ENCODE results near the gene RINL.
"Not testable (repeated sequence)": the region's sequence is repeated elsewhere in the genome, so short reads cannot be mapped to it uniquely, and the experiment has no call there.

The RINL gene

DNA sequence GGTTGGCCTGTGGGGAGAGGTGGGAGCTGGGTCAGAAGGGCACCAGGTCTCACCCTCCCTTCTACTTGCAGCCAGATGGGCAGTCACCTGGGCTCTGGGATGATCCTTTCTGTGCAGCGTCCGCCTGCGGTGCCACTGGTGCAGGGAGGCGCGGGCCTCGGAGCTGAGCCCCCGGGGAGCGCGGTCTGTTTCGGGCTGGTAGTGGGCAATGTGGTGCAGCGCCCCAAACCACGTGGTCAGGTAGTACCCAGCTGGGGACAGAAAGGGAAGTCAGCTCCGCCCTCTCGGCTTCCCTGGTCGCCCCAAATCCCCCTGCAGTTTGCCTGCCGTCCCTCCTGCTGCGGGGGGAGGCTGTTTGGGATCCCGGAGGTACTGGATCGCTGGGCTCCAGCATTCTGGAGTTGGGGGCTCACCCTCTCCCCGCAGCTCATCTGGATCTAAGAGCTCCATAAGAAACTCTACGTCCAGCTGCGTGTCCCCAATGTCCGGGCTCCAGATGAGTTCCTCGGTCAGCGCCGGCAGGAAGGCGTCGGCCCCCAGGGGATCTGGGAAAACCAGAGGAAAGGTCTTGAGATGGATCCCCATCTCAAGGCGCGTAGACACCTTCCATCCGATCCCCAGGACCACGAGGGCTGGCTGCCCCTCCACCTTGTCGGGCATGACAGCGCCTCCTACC is 8.8 kb downstream of the RINL start:
- no peak for DNase-seq (ENCODE audit: extremely low read depth, low read depth)

DNA sequence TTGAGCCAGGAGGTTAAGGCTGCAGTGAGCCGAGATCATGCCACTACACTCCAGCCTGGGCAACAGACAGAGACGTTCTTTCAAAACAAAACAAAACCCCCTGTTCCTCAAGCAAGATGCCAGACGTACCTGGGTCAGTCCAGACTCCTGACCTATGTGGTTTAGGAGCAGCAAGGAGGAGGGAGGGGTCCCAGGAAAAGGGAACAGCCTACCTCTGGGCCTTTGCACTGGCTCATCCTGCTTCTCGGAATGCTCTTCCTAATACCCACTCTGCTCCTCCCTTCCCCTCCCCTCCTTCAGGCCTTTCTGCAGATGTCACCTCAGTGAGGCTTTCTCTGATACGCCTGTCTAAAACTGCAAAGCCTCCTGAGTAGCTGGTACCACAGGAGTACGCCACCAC is 9.5 kb downstream of the RINL start:
- TF ChIP-seq, protein P1, sequence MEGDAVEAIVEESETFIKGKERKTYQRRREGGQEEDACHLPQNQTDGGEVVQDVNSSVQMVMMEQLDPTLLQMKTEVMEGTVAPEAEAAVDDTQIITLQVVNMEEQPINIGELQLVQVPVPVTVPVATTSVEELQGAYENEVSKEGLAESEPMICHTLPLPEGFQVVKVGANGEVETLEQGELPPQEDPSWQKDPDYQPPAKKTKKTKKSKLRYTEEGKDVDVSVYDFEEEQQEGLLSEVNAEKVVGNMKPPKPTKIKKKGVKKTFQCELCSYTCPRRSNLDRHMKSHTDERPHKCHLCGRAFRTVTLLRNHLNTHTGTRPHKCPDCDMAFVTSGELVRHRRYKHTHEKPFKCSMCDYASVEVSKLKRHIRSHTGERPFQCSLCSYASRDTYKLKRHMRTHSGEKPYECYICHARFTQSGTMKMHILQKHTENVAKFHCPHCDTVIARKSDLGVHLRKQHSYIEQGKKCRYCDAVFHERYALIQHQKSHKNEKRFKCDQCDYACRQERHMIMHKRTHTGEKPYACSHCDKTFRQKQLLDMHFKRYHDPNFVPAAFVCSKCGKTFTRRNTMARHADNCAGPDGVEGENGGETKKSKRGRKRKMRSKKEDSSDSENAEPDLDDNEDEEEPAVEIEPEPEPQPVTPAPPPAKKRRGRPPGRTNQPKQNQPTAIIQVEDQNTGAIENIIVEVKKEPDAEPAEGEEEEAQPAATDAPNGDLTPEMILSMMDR (IDR thresholded peaks at IDR 0.05; ENCODE audit: low read depth, low read length), result no peak

More for the DNA sequence above, 8.8 kb downstream of the RINL start:
- TF ChIP-seq, protein P1 (IDR thresholded peaks at IDR 0.05; ENCODE audit: low read depth, low read length), result no peak

DNA sequence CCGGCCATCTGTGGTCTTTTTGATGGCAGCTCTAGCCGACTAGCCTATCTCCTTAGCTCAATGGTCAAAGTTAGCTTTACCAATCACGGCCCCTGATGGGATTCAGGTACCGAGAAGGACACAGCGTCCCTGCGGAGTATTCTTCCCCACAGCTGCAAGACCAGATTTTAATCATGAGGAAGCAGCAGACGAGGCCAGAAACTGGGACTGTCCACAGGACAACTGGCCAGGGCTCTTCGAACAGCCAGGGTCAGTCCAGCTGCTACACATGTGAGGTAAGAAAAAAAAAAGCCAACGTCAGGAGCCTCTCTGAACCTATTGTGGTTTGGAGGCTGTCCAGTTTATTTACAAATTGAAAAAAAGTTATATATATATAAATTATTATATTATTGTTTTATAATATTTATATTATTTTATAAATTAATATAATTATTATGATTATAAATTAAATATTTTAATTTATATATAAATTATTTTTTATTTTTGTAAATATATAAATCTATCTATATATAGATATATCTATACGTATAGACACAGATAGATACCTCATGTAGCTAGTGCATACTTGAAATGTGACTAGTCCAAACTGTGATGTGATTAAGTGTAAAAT is 10.8 kb downstream of the RINL start:
- TF ChIP-seq, protein P1 (IDR thresholded peaks at IDR 0.05; ENCODE audit: low read depth, low read length), result no peak

More for the DNA sequence above, 9.5 kb downstream of the RINL start:
- DNase-seq (ENCODE audit: extremely low read depth, low read depth), result no peak

DNA sequence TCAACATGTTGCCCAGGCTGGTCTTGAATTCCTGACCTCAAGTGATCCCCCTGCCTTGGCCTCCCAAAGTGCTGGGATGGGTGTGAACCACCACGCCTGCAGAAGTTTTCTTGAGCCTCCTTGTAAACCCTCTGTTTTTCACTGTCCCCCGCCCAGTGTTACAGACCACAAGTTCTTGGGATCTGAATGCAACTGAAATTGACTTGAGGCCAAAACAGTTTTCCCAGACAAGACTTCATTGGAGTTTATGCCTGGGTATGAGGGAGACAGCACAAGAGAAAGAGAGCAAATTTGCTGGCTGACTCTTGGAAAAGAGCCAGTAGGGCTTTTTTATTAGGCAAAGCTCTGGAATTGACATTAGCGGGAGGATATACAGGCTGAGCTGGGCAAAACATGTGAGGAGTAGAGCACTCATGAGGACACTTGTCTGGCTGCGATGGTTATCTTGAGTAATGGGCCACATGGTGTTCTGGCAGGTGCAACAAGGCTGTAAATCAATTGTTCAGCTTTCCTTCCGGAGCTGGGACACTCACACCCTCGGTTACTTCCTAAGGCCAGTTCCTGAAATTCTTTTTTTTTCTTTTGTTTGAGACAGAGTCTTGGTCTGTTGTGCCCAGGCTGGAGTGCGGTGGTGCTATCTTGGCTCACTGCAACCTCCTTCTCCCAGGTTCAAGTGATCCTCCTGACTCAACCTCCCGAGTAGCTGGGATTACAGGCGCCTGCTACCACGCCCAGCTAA is 15.6 kb downstream of the RINL start:
- TF ChIP-seq, protein P1 (IDR thresholded peaks at IDR 0.05; ENCODE audit: low read depth, low read length), result no peak
- DNase-seq (ENCODE audit: extremely low read depth, low read depth), result no peak

More for the DNA sequence above, 10.8 kb downstream of the RINL start:
- DNase-seq (ENCODE audit: extremely low read depth, low read depth), result no peak

DNA sequence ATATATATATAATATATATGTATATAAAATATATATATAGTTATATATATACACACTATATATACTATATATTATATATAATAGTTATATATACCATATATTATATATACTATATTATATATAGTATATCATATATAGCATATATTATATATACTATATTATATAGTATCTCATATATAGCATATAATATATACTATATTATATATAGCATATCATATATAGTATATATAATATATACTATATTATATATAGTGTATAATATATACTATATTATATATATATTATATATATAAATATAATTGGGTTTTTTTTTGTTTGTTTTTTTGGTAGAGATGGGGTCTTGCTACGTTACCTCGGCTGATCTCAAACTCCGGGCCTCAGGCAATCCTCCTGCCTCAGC is 16.7 kb downstream of the RINL start:
- TF ChIP-seq, protein P1 (IDR thresholded peaks at IDR 0.05; ENCODE audit: low read depth, low read length), result no peak
- DNase-seq (ENCODE audit: extremely low read depth, low read depth), result no peak

DNA sequence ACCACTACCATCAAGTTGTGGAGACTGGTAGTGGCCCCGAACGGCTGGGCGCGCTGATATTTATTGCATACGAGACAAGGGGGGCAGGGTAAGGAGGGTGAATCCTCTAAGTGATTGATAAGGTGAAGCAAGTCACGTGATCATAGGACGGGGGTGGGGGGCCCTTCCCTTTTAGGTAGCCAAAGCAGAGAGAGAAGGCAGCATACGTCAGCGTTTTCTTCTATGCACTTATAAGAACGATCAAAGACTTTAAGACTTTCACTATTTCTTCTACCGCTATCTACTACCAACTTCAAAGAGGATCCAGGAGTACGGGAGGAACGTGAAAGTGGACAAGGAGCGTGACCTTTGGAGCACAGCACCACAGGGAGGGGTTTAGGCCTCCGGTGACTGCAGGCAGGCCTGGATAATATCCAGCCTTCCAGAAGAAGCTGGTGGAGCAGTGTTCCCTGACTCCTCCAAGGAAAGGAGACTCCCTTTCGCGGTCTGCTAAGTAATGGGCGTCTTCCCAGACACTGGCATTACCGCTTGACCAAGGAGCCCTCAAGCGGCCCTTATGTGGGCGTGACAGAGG is 18.4 kb downstream of the RINL start:
- not testable (repeated sequence) for DNase-seq (ENCODE audit: extremely low read depth, low read depth)

DNA sequence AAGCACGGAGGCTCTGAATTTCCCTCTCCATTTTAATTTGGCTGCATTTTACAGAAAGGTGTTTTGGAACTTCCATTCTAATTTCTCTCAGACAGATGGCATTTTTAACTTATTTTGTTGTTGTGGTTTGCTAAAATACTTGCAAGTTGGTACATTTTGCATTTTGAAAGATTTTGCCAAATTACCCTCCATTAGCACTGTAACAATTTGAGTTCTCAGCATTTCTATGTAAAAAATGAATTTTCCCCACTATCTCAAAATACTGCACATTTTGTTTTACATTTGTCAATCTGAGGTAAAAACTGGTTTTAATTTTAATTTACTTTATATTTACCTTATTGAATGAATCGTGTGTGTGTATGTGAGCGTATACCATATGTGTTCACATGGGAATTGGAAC is 21.3 kb downstream of the RINL start:
- TF ChIP-seq, protein P1 (IDR thresholded peaks at IDR 0.05; ENCODE audit: low read depth, low read length), result no peak
- DNase-seq (ENCODE audit: extremely low read depth, low read depth), result no peak

DNA sequence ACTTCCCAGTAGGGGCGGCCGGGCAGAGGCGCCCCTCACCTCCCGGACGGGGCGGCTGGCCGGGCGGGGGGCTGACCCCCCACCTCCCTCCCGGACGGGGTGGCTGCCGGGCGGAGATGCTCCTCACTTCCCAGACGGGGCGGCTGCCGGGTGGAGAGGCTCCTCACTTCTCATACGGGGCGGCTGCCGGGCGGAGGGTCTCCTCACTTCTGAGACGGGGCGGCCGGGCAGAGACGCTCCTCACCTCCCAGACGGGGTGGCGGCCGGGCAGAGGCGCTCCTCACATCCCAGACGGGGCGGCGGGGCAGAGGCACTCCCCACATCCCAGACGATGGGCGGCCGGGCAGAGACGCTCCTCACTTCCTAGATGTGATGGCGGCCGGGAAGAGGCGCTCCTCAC is 22.3 kb downstream of the RINL start:
- DNase-seq (ENCODE audit: extremely low read depth, low read depth), result not testable (repeated sequence)

DNA sequence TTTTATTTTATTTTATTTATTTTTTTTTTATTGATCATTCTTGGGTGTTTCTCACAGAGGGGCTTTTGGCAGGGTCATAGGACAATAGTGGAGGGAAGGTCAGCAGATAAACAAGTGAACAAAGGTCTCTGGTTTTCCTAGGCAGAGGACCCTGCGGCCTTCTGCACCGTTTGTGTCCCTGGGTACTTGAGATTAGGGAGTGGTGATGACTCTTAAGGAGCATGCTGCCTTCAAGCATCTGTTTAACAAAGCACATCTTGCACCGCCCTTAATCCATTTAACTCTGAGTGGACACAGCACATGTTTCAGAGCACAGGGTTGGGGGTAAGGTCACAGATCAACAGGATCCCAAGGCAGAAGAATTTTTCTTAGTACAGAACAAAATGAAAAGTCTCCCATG is 23.1 kb downstream of the RINL start:
- not testable (repeated sequence) for DNase-seq (ENCODE audit: extremely low read depth, low read depth)

Measured in AG09319 (cell line).